Measurements from ENCODE around the gene P2RY2. TPM values are rescaled to one million over a fixed set of nuclear protein-coding genes. Genes with fewer than 3 reads are reported as not detected.

Gene P2RY2
- polyA plus RNA-seq, 1 donor: 2.7 TPM

DNA sequence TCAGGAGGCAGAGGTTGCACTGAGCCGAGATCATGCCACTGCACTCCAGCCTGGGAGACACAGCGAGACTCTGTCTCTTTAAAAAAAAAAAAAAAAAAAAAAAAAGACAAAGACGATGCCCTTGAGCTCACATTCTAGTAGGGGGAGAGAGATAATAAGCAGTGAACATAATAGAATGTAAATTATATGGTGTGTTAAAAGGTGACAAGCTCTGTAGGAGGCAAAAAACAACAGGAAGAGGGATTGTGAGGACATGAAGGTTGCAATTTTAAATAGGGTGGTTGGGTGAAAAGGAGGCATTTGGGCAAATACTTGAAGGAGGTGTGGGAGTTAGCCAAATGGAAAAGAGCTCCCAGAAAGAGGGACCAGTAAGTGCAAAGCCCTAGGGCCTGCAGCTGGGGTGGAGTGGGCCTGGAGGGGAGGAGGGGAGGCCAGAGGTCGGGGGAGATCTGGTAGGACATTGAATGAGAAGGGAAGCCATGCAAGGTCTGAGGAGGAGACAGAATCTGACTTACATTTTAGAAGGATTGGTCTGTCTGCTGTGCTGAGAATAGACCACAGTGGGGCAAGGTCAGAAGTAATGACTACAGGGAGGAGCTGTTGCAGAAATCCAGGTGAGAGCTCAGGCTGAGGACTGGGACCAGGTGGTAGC, 26.6 kb downstream of the P2RY2 start:
- no peak for DNase-seq

DNA sequence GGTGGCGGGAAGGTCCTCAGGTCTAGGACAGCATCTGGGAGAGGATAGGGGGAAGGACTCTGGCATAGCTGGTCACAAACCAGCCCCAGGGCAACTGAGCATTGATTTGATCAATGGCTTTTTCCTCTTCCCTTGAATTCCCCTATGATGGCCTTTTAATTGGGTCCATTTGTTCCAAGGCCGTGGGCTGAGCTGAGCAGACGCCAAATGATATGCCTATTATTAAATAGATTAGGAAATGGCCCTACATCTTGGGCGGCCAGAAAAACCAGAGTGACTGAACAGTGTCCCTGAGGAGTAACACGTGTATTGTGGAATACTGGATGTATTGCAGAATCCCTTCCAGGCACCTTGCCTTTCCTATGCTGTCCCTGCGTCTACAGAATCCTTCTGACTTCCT, 27.4 kb downstream of the P2RY2 start:
- no peak for DNase-seq

DNA sequence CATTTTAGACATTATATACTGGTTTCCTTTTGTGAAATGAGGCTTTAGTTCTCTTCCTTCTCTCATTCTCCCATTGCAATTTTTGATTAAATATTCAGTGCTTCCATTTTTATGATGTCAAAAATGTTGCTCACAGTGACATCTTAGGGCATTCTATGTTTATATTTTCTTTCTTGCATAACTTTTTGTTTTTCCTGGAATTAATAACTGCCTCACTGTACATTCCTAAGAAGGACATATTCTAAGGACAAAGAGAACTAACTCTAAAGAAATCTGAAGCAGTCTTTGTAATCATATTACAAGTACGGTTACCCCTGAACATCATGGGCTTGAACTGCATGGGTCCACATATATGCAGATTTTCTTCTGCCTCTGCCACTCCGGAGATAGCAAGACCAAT, 28.2 kb downstream of the P2RY2 start:
- DNase-seq: no peak

DNA sequence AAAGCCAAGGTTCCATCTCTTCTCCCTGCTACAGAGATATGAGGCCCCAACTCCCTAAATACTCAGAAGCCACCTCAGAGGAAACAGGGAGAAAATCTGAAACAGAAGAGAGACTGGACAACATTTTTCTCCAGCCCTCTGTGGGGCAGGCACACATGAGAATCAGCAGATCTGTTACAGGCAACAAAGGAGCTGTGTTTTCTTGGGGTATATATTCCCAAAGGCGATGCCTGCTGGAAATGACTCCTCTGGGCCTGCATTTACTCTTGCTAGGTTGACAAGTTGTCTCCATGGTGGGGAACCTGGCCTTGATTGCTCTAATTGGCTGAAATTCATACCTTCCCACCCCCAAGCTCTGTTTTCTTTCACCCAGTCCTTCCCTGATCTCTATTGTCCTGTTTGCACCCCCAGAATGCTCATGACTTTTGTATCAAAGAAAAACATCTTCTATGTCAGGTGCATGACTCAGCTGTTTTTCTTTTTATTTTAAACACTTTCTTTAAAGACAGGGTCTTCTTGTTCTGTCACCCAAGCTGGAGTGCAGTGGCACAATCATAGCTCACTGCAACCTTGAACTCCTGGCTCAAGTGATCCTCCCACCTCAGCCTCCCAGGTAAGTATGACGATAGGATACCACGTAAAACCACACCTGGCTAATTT, 30.6 kb downstream of the P2RY2 start:
- DNase-seq: no peak

- no peak for DNase-seq
Measured at GRCh38 chr11:73249304-73249703, 31.2 kb downstream of the P2RY2 start.

- no peak for DNase-seq
Measured at GRCh38 chr11:73249853-73250783, 32.0 kb downstream of the P2RY2 start.

DNA sequence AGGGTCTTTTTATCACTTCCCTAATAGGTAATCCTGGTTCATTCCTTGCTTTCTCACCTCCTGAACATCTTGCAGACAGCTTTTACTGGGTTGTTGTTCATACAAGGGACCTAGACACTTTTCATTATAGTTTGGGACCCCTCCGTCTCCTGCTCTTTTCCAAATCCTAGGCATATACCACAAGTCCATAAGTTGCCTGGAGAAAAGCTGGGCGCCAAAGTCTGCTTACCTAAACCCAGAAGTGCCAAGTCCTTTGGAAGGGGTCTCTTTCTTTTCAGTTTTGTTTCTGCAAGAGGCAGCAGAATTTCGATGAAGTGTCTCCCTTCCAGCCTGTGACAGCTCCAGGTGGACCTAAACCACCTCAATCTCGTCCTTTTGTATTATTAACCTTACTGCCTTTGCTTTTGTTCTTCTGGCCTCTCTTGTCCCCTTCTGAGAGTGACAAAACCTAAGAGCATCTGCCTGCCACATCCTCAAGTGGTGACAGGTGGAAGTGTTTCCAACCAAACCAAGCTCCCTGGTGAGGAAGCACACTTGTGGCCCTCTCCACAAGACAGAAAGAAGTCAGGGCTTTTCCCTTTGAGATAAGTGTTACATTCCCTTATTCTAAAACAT, 34.6 kb downstream of the P2RY2 start:
- DNase-seq: no peak

- DNase-seq: no peak
Measured at GRCh38 chr11:73257342-73258103, 39.4 kb downstream of the P2RY2 start.

DNA sequence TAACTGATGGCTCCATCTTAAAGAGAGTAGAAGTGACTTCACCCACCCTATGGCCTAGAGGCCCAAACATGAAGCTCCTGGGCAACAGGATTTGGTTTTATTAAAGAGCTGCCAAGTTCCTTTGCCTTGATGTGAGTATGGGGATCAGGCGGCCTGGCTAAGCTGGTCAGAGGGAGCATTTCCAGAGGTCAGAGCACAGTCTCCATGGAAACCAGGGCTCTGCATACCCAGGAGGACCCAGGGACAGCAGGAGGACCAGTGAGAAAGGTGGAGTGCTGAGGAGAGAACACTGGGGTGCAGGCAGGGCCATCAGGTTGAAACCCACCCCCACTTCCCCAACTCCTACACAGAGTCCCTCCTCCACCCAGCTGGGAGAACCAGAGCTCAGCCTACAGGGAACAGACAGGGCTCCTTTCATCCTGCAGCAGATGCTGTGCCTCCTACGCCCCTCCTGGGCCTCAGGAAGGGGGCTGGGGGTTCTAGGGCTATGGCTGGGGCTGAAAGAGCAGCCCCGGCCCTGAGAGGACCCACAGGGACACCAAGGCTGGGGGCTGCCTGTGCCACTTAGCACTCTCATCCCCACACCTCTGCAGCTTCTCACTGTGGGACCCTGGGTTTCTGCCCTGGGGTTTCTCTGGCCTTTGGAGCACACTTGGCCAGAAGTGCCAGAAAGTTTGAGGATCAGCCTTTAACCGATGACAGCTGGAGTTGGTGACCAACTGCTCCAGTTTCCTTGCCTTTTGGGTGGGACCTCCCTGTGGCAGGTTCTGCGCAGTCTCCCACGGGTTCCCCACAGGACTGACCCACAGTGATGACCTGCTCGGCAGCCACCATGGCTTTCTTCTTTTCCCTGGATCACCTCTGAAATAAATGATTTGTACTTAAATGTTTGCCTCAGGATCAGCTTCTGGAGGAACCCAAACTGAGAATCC, 40.3 kb downstream of the P2RY2 start:
- DNase-seq: no peak

GRCh38 chr11:73259406-73260126, 41.5 kb downstream of the P2RY2 start:
- no peak for DNase-seq

DNA sequence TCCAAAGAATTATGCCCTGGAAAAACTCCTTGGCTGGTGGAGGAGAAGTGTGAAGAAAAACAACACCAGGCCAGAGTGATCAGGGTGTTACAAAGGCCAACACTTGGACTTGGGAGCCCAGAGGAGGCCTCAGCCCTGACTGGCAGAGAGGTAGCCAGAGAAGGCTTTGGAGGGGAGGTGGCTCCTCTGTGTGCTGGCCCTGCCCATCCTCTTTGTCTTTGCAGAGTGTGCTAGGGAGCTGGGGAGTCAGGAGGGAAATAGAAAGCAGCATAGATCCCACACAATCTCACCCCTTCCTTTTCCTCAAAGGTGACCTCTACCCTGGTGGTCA, 42.0 kb downstream of the P2RY2 start:
- no peak for DNase-seq

DNA sequence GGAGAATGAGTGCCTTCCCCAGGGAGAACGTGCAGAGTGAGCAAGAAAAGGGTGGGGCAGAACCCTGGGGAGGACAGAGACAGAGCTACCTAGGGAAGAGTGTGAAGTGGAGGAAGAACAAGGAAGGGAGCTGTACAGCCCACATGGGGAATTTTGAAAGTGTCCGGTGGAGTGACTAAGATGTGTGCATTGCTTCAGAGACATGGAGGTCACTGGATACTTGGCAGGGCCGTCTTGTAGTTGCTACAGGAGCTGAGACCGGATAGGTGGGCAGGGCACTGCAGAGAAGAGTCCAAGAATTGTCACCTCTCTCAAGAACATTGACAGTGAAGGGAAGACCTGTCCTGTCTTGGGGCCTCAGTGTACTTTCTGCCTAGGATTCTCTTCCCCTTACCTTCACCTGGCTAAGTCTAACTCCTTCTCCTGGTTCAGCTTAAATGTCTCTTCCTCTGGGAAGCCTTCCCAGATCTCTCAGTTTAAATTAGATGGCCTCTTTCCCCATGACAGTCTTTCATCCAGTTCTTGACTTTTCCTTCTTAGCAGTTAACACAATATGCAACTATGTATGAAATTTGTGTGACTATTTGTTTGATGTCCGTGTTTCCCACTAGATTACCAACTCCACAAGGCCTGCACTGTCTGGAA, 44.9 kb downstream of the P2RY2 start:
- DNase-seq: no peak

DNA sequence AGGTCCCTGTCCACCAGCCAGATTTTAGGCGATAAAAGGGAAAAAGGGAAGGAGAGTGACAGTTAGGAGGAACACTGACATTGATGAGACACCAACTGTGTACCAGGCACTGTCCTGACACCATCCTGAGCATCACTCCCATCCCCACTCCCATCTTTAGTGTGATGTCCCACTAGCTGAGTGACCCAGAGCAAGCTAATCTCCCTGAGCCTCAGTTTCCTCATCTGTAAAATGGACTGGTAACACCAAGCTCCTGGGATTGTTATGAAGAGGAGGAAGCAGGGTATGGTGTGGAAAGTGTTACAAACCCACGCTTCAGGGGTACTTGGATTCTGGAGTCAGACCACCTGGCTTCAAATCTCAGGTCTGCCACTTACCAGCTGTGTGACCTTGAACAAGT, 45.6 kb downstream of the P2RY2 start:
- no peak for DNase-seq

GRCh38 chr11:73265278-73265810, 47.3 kb downstream of the P2RY2 start:
- DNase-seq: no peak

GRCh38 chr11:73265853-73266645, 48.0 kb downstream of the P2RY2 start:
- no peak for DNase-seq

DNA sequence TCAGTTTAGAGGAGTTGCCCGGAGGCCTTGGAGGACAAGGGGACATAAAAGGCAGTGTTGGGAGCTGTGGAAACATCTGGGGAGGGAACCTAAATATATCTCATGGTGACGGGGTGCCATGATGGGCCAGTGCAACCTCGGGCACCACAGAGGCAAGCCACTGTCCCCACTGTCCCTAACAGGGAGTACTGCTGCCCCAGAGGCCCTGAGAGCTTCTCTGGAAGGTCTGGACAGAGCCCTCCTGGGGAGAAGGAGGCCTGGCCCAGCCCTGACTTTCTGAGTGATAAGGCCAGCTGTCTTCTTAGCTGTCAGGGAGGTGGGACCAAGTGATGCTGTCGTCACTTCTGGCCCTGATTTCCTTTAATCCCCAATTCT, 48.6 kb downstream of the P2RY2 start:
- DNase-seq: no peak

DNA sequence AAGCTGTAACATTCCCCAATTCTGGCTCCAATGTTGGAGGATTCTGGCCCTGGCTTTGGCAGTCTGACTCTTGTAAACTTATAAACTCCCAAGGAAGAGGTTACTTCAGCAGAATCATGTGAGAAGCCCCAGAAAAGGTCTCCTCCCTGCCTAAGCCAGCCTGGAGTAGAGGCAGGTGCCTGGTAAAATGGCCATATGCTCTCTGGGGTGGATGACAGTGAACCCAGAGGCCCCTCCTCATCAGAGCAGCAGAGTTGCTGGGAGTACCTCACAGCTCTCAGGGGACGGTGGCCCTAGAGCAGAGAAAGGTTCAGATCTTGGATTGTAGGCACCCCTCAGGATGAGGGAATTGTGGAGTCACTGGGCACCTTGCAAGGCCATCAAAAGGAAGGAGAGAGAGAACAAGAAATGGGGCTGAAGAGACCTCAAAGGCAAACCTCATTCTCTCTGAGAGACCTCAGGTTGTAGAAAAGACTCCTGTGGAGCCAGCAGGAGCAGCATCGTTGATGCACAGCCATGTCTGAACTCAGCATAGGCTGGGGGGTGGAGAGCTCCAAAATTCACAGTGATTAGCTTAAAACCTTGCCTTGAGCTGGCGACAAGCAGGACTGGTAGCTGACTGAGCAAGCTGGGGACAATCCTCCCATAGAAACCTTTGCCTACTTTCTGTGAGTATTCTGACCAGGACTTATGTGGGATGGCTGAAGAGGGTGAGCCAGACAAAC, 49.2 kb downstream of the P2RY2 start:
- no peak for DNase-seq

DNA sequence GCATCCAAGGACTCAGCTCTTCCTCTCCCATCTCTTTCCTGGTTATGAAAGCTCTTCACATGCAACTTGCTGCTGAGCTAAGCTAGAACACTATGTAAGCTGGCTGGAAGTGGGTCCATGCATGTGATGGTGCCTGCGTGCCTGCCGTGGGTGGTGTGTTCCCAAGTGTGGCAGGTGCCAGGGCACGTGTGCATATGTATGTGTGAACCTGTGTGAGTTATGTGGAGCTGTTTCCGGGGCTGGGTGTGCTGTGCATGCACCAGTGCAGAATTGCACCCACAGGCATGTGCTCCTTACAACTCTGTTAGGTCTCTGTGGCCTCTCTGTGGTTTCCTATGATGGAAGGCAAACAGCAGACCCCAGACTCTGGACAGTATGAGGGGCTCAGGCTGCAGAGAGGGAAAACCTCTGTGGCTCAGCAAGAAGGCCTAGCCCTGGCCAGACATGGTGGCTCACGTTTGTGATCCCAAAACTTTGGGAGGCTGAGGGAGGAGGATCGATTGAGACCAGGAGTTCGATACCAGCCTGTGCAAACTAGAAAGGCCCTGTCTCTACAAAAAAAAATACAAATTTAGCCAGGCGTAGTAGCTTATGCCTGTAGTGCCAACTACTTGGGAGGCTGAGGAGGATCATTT, 49.9 kb downstream of the P2RY2 start:
- DNase-seq: no peak
